Fibroblast of lung (primary cell): Measurements from ENCODE around the gene FUT4. TPM values are rescaled to one million over a fixed set of nuclear protein-coding genes. Genes with fewer than 3 reads are reported as not detected.

ENCODE experiments used
- DNase-seq, 2 donors: peaks; one replicate each; pipeline versions ENCODE4 v3.0.0 to v3.0.0-alpha.2; 2010; ENCODE audit warnings: low read depth in 2 of 2
- H2AFZ ChIP-seq: 2 replicates; pipeline ENCODE4 v1.5.1; 2012; ENCODE audit warnings: low read length, control low read depth, inconsistent platforms
- H3K27ac ChIP-seq: 2 replicates; pipeline ENCODE4 v1.5.1; 2011; ENCODE audit warnings: low read length, control low read depth; ENCODE audit not compliant: insufficient read depth
- H3K27me3 ChIP-seq: 2 replicates; pipeline ENCODE4 v1.5.1; 2011; ENCODE audit warnings: mild to moderate bottlenecking, low read length; ENCODE audit not compliant: control insufficient read depth, insufficient read depth
- H3K36me3 ChIP-seq: 2 replicates; pipeline ENCODE4 v1.5.1; 2011; ENCODE audit warnings: low read length; ENCODE audit not compliant: control insufficient read depth, insufficient read depth
- H3K4me1 ChIP-seq: 2 replicates; pipeline ENCODE4 v1.5.1; 2011; ENCODE audit warnings: low read length; ENCODE audit not compliant: control insufficient read depth, insufficient read depth; ENCODE audit errors: extremely low read depth
- H3K4me2 ChIP-seq: 2 replicates; pipeline ENCODE4 v1.5.1; 2011; ENCODE audit warnings: low read length, control low read depth; ENCODE audit not compliant: insufficient read depth; ENCODE audit errors: extremely low read depth
- H3K4me3 ChIP-seq, 4 experiments: fragments of 200-600 bp in 1 of 4; sonication (generic) in 1 of 4; replicated peaks in 1 of 4; 2 replicates each; pipeline ENCODE4 v1.5.1; 2011 to 2016; ENCODE audit warnings: low read length in 4 of 4, low read depth in 3 of 4, mild to moderate bottlenecking in 3 of 4, control low read depth in 2 of 4, inconsistent platforms in 1 of 4, mixed read lengths in 1 of 4; ENCODE audit not compliant: insufficient read depth in 1 of 4; ENCODE audit errors: control extremely low read depth in 1 of 4
- H3K79me2 ChIP-seq: 2 replicates; pipeline ENCODE4 v1.5.1; 2012; ENCODE audit warnings: mild to moderate bottlenecking, low read length, inconsistent platforms; ENCODE audit not compliant: control insufficient read depth, insufficient read depth
- H3K9ac ChIP-seq: 2 replicates; pipeline ENCODE4 v1.5.1; 2011; ENCODE audit warnings: mild to moderate bottlenecking, low read length, control low read depth; ENCODE audit not compliant: insufficient read depth
- H3K9me3 ChIP-seq: 2 replicates; pipeline ENCODE4 v1.5.1; 2012; ENCODE audit warnings: low read depth, low read length; ENCODE audit not compliant: control insufficient read depth, insufficient read depth
- H4K20me1 ChIP-seq: 2 replicates; pipeline ENCODE4 v1.5.1; 2011; ENCODE audit warnings: low read length; ENCODE audit not compliant: control insufficient read depth, insufficient read depth; ENCODE audit errors: extremely low read depth
- CTCF ChIP-seq, 2 donors: IDR thresholded peaks in 1 of 2; conservative IDR thresholded peaks in 1 of 2; 1 replicate in 1 of 2; 2 replicates in 1 of 2; pipeline ENCODE4 v1.5.1; 2011 to 2012; ENCODE audit warnings: low read length in 2 of 2, control low read depth in 1 of 2, inconsistent platforms in 1 of 2, low read depth in 1 of 2, mild to moderate bottlenecking in 1 of 2
- EZH2 ChIP-seq: IDR thresholded peaks from 2 replicates; pipeline ENCODE4 v1.5.1; 2012; ENCODE audit warnings: low read length, control low read depth, mild to moderate bottlenecking; ENCODE audit errors: missing control alignments
- polyA plus RNA-seq, 2 donors: library from polyadenylated mRNA; depleted of rRNA in 1 of 2; stranded (reverse) in 1 of 2; unstranded in 1 of 2; fragments of >200 nt; gene quantifications; 2 replicates each; pipeline ENCODE4 v1.2.1, GENCODE V29; 2011 to 2012; ENCODE audit warnings: missing spikeins in 1 of 2
- total RNA-seq: library from RNA; depleted of rRNA; stranded (reverse); fragments of >200 nt; gene quantifications from 2 replicates; pipeline ENCODE4 v1.2.1, GENCODE V29; 2014

The FUT4 gene
- total and polyA plus RNA-seq, 2 donors (not counting 1 experiment from before 2014, with no cell fraction given): 2.7 to 5.1 TPM

GRCh38 chr11:94515398-94515797 is 28.3 kb upstream of the FUT4 start:
- no peak for DNase-seq
- H3K9me3 ChIP-seq: no peaks in the 10 kb centered on the region
- H4K20me1 ChIP-seq: no peaks in the 10 kb centered on the region
- no peak for TF ChIP-seq EZH2
- no peak for TF ChIP-seq CTCF (conservative IDR thresholded peaks at IDR 0.05 in 1 of 2, IDR thresholded peaks at IDR 0.05 in 1 of 2; ENCODE audit: low read depth in 1 of 2, low read length in 2 of 2)
- H3K4me3 ChIP-seq: no peak overlapping the region
- H3K4me2 ChIP-seq: no peak overlapping the region
- no peak overlapping the region for H3K27ac ChIP-seq
- no peaks in the 10 kb centered on the region for H3K79me2 ChIP-seq
- H3K9ac ChIP-seq: no peak overlapping the region
- no peaks in the 10 kb centered on the region for H3K36me3 ChIP-seq
- no peaks in the 10 kb centered on the region for H3K4me1 ChIP-seq
- no peak overlapping the region for H2AFZ ChIP-seq
- H3K27me3 ChIP-seq: peaks cover 3% of the 10 kb centered on the region

GRCh38 chr11:94516725-94517124 is 27.0 kb upstream of the FUT4 start:
- H3K79me2 ChIP-seq: no peaks in the 10 kb centered on the region
- H3K27me3 ChIP-seq: peaks cover 3% of the 10 kb centered on the region
- DNase-seq: no peak
- no peaks in the 10 kb centered on the region for H4K20me1 ChIP-seq
- H3K4me1 ChIP-seq: no peaks in the 10 kb centered on the region
- no peak overlapping the region for H3K4me2 ChIP-seq
- H3K4me3 ChIP-seq: no peak overlapping the region
- H3K9me3 ChIP-seq: no peaks in the 10 kb centered on the region
- no peak overlapping the region for H3K27ac ChIP-seq
- no peaks in the 10 kb centered on the region for H3K36me3 ChIP-seq
- TF ChIP-seq CTCF (conservative IDR thresholded peaks at IDR 0.05 in 1 of 2, IDR thresholded peaks at IDR 0.05 in 1 of 2; ENCODE audit: low read depth in 1 of 2, low read length in 2 of 2): no peak
- no peak for TF ChIP-seq EZH2
- H2AFZ ChIP-seq: no peak overlapping the region
- H3K9ac ChIP-seq: no peak overlapping the region

GRCh38 chr11:94518300-94518699 is 25.4 kb upstream of the FUT4 start:
- Histone ChIP-seq H3K4me2 (no peak overlapping the region), H3K4me3 (no peak overlapping the region), H3K9ac (no peak overlapping the region), H4K20me1 (no peaks in the 10 kb centered on the region), H3K9me3 (no peaks in the 10 kb centered on the region), H3K79me2 (no peaks in the 10 kb centered on the region), H3K36me3 (no peaks in the 10 kb centered on the region), H2AFZ (no peak overlapping the region), H3K4me1 (no peaks in the 10 kb centered on the region), H3K27me3 (peaks cover 3% of the 10 kb centered on the region), H3K27ac (no peak overlapping the region)
- no peak for DNase-seq
- no peak for TF ChIP-seq EZH2
- TF ChIP-seq CTCF (conservative IDR thresholded peaks at IDR 0.05 in 1 of 2, IDR thresholded peaks at IDR 0.05 in 1 of 2; ENCODE audit: low read depth in 1 of 2, low read length in 2 of 2): no peak
